Activated T-cell treated with anti-CD3 and anti-CD28 coated beads, Interleukin-2, amount 50 U/mL, for 1 hour (primary cell): Measurements from ENCODE around the gene POC1A.
"Not testable (repeated sequence)": the region's sequence is repeated elsewhere in the genome, so short reads cannot be mapped to it uniquely, and the experiment has no call there.

Experiments
- DNase-seq: peaks from one replicate; pipeline ENCODE4 v3.0.0-alpha.2; 2020

The POC1A gene

DNA sequence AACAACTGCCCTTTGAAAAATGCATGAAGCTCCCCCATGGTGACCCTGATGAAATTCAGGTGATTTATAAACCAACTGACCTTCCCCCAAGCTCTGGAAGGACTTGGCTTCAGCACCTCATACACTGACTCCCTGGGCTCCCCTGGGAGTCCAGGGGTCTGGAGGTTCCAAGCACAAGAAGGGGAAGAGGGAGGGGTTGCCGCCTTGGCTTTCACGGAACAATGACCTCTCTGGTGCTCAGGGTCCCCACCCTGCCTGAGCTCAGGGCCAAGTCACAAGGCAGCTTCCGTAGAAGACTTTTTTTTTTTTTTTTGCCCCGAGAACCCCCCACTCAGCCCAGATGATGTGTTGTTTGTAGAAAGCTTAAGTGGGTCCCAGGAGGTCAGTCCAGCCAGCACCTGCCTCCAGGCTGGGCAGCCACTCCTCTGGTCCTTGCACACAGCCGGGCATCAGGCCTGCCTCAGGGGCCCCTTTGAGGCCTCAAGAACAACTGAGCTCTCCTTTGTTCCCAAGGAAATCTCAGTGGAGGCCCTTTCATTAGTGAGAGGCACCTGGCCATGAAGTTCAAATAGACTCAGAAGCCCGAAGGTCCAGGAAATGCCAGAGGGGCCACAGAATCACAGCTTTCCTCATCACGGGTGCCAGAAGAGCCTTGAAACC lies 29.7 kb upstream of the POC1A start:
- DNase-seq: no peak

DNA sequence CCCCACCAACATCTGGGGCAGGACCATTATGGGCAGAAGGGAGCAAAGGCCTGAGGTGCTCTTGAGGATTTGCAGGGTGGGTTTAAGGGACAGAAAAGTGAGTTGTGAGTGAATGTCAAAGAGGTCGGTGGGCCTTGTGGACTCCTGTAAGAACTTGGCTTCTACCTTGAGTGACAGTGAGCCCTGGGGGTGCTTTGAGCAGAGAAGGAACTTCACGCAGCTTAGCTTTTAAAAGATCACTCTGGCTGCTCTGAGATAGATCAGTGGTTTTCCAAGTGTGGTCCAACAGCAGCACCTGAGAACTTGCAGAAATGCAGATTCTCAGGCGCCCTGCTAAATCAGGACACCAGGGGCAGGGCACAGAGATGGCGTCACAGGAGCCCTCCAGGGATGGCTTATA lies 28.5 kb upstream of the POC1A start:
- no peak for DNase-seq

DNA sequence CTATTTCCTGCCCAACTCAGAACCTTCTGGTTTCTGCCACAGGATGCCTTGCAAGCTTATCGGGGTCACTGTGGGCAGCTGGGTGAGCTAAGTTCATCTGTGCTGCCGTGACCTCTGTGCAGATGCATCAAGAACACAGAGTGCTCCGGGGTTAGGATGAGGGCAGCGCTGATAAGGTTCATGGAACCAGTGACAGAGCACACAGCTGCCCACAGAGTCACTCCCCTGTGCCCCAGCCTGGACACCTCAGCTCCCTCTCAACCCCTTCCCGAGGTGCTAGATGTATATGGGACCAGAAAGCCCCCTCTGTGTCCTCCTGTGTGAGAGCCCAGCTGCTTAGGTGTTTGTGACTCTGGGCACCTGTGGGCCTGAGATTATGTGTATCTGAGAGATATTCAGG lies 28.0 kb upstream of the POC1A start:
- no peak for DNase-seq

DNA sequence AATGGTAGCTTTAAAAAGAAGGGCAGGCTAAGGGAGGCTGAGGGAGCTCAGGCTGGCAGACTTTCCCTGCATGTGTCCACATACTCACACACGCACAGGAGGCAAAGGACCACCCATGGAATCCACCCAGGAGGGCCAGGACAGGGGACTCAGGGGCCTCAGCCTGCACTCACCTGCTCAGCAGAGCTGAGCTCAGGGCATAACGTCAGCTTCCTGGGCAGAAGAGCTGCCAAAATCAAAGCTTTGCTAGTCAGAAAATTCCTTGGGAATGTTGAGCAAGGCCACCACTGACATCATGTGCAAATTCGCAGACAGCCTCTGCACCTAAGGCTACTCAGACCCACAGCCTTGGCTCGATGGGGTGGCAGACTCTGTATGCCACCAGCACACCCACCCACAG lies 27.3 kb upstream of the POC1A start:
- DNase-seq: no peak

DNA sequence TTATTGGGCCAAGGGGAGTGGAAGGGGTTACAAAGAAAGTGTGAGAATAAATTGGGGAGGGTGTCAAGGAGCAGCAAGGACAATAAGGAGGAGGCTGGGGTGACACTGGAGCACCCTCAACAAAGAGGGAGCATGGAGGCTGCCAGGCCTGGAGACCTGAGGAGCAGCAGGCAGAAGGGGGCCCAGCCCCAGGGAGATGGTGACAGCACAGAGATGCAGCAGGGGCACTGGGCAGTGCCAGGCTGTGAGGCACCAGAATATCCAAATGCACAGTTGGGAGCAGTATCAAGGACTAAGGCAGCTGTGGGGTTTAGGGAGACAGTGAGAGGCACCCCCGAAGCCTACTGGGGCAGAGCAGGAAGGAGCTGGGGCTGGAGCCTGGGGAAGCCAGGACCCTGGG lies 24.3 kb upstream of the POC1A start:
- DNase-seq: no peak

DNA sequence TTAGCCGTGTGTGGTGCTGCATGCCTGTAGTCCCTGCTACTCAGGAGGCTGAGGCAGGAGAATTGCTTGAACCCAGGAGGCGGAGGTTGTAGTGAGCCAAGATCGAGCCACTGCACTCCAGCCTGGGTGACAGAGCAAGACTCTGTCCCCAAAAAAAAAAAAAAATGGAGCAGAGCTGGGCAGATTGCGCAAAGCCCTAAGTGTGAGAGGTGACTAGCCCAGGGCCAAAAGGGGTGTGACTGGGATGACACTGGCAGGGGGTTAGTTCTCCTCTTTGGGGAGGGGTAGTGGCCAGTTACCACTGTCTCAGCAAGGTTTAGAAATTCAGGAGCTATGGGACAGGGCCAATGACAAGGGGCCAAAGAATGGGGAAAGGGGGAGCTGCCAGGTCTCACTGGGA lies 23.9 kb upstream of the POC1A start:
- not testable (repeated sequence) for DNase-seq

DNA sequence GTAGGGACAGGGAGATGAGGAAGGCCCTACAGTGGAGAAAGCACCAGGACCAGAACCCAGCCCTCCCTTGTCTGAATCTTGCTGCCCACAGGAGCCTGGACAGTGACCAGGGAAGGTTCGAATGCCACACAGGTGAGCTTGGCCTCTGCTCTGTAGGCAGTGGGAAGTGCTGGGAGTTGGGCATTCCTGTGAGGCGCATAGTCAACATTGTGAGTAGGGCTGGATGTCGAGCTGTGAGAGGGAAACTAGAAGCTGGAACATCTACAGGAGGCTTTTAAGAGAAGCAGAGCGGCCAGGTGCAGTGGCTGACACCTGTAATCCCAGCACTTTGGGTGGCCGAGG lies 23.4 kb upstream of the POC1A start:
- DNase-seq: no peak

DNA sequence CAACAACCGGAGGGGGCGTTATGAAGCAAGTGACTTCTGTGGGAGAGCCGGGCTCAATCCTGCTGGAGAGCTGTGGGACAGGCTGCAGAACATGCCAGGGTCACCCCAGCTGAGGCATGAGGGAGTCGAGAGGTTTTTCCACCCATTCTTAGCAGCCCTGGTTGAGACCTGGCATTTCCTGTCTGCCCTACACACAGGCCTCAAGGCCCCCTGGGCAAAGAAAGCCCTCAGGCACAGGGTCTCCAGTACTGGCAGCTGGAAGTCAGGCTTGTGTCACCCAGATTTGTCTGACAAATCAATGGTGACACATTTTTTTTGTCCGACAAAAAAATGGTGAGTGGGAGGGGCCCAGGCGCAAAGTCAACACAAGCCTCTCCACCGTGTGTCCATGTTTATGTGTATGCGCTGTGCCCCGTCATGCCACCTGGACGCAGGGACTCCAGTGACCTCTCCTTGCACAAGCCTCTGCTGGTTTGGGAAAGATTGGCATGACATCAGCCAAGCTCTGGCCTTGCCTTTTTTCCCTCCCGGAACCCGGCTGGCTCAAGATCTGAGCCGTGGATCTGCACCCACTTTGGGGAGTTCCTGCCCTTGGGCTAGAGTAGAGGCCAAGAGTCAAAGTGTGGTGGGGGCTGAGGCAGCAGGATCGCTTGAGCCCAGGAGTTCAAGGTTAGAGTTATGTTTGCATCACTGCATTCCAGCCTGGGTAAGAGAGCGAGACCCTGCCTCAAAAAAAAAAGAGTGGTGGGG lies 22.9 kb upstream of the POC1A start:
- no peak for DNase-seq

DNA sequence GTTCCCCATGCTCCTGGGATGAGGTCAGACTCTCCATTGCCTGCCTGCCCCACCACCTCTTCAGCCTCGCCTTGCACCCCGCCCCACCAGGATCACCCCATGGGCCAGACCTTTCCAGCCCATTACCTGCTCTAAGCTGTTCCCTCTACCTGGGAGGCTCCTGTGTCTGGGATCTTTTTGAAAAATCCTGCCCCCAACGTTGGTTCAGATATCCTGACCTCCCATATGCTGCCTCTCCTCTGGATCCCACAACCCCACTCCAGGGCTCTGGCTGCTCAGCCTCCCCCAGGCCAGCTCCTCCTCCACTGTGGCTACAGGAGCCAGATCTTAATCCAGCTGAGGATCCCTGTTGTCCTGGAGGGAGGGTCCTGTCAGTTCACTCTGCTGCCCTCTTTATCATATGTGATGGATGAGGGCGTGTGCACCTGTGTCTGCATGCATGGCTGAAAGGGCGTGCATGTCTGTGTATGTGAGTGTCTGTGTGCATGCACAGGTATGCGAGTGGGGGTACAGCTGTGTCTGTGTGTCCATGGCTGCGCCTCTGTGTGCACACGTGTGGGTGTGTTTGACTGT lies 22.0 kb upstream of the POC1A start:
- no peak for DNase-seq

DNA sequence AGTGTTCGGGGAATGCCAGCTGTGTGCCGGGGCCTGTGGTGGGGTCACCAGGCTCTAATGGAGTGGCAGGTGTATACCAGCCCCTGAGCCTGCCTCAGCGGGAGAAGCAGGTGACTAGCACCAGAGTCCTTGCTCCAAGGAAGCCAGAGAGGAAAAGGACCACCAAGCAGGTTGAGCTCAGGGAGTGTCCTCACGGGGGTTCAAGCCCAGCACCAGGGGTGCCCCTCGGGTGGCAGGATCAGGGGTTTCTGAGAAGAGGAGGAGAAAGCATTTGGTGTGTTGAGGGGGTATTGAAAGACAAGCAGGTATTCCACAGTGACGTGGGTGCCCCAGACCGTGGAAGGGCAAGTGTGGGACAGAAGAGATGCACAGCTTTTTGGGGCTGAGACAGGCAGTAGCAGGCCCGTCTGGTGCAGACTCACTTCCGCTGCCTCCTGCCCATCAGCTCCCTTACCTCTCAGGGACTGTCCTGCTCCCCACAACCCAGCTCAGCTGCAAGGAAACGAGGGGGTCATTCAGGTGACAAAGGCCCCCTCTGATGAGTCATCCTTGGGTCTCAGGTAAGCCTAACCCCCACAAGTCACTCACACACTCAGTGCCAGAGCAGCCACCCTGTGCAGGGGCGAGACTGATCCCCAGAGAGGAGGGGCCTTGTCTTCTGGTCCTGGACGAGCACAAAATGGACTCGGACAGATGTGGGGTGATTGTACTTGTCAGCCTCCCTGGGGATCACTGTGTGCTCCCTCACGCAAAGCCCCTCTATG lies 21.4 kb upstream of the POC1A start:
- DNase-seq: no peak

DNA sequence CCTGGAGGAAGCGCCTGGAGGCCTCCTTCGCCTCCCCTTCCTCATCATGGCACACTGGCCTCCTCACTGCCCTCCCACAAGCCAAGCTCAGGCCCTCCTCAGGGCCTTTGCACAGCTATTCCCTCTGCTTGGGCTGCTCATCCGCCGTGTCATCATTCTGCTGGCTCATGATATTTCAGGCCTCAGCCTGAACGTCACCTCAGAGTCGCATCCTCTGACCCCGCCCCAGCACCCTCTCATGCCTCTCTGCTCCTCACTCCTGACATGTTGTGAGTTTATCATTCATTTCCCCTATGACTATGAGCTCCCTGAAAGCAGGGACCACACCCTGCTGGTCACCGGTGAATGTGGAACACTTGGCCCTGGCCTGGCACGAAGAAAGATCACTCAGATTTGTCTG lies 20.7 kb upstream of the POC1A start:
- no peak for DNase-seq

DNA sequence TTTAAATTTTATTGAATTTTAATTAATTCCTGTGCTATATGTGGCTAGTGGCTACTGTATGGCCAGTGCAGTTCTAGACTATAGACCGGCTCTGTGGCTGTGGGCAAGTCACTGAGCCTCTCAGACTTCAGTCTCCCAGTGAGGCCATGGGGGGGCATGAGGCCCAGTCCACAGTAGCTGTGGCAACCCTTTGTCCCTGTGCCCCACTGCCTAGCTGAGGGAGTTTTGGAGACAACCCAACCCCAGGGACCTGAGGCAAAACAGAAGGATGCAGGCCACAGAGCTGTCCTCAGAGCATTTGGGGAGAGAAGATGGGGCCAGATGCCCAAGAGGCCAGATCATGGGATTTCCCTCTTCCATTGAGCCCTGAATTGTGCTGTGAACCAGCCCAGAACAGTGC lies 18.9 kb upstream of the POC1A start:
- DNase-seq: no peak

DNA sequence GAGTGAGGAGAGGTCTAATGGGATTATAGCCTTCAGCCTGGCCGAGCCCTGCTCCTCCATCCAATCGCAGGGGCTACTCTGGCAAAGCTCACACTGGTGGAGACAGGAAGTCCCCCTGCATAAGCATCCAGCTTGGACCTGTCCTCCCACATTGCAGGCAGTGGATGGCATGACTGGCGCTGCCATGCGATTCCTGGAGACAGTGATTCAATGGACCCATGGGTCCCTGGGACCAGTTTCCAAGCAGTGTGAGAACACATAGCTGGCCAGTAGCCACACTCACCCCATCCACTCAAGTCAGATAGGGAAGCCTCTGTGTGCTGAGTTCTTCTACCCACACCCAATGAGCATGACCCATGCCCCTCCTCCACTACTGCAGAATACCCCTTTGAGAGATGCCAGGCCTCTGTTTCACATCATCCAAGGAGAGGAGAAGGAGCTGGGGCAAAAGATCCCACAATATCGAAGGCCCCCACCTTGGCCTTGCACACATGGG lies 18.1 kb upstream of the POC1A start:
- DNase-seq: no peak

DNA sequence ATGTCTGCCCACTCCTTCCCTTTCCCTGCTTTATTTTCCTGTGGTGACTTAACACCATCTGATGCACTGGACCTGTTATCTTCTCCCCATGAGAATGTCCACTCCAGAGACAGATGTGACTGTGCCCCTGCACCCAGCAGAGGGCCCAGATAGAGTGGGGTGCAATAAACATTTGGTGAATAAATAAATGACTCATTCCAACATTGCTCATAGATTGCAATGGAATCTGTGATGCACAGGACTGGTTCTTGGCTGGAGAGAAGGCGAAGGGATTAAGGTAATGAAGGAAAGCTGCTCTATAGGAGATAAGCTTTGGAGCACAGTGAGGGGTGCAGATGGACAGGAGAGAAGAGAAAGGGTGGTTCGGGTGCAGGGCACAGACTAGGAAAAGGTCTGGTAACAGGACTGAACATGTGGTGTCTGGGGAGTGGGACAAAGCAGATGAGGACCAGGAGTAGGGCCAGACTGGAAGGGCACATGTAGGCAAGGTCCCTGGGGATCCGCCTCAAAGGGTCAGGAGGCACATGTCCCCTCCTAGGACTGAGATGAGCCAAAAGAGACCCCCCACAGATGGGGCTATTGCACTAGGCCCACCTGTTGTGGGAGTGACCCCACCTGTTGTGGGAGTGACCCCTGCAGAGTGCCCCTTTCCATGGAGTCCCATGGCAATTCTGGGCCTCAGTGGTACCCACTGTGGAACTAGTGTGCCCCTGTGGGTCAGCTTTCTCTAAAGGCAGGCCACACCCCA lies 17.5 kb upstream of the POC1A start:
- no peak for DNase-seq

DNA sequence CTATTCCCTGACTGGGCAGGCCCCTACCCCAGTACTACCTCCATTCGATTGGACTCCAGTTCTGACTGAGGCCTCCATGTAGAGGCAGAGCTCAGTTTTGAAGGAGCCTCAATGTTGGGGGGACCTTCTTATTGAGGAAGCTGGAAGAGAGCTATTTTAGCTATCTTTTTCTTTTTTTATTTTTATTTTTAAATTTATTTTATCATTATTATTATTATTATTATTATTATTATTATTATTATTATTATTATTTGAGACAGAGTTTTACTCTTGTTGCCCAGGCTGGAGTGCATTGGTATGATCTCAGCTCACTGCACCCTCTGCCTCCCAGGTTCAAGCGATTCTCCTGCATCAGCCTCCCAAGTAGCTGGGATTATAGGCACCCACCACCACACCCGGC lies 16.0 kb upstream of the POC1A start:
- not testable (repeated sequence) for DNase-seq

DNA sequence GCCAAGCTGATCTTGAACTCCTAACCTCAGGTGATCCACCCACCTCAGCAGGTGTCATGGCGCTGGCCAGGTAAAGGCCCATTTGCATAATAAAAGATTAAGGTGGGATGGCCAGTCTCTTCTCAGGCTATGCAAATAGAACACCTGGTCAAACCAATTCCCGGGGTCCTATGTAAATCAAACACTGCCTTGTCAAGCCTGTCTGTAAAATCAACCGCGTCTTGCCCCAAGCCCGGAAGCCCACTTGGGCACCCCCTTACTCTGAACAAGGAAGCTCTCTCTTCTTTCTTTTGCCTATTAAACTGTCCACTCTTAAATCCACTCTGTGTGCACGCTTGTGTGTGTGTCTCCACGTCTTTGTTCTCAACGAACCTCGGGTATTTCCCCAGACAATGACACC lies 13.0 kb upstream of the POC1A start:
- no peak for DNase-seq

DNA sequence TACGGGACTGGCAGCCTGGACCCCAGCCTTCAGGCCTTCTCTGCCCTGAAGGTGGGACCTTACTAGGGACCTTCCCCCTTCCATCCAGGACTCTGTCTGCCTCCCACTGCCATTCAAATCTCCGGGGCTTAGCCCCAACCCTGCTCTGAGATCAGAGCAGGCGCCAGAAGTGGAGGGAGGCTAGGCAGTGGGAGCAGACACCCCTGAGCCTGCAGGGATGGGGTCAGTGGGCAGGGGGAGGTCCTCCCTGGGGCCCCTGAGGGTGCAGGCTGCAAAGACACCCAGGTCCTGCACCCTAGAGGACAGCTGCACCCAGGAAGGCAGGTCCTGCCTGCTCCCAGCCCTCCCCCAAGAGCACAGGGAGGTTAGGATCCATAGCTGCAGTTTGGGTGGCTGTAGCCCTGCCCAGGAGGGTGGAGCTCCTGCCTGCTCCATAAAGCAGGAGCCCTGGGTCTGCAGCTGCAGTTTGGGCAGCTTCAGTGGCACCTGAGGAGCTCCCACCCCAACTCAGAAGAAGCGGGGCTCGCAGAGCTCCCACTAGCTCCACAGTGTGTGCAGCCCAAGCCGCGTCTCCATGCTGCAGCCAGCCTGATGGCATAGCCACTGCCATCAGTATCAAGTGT lies 8.1 kb upstream of the POC1A start:
- DNase-seq: no peak

DNA sequence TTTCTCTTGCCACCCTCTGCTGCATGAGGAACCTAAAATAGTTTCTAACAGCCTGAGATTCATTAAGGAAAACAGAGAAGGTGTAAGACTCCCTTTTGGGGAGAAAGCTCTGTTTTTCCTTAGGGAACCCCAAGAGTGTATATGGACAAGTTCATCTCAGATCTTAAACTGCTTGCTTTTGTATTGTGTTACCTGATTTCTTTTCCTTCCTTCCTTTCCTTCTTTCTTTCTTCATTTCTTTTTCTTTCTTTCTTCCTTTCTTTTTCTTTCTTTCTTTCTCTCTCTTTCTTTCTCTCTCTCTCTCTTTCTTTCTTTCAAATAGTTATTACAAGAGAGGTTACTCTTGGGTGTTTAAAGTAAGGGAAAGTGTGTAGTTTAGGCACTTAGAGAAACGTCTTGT lies 5.3 kb upstream of the POC1A start:
- DNase-seq: no peak

DNA sequence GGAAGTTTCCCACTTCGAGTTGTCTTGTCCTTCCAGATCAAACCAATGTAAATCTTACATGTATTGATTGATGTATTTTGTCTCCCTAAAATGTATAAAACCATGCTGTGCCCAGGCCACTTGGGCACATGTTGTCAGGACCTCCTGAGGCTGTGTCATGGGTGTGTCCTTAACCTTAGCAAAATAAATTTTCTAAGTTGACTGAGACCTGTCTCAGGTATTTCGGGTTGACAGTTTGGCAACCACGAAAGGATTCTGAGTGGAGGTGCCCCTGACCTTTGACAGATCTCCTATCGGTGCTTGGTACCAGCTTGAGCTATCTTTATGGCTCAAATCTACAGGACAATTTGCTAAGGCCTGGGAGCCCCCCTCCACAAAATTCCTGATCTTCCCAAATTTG lies 1.7 kb upstream of the POC1A start:
- DNase-seq: no peak

DNA sequence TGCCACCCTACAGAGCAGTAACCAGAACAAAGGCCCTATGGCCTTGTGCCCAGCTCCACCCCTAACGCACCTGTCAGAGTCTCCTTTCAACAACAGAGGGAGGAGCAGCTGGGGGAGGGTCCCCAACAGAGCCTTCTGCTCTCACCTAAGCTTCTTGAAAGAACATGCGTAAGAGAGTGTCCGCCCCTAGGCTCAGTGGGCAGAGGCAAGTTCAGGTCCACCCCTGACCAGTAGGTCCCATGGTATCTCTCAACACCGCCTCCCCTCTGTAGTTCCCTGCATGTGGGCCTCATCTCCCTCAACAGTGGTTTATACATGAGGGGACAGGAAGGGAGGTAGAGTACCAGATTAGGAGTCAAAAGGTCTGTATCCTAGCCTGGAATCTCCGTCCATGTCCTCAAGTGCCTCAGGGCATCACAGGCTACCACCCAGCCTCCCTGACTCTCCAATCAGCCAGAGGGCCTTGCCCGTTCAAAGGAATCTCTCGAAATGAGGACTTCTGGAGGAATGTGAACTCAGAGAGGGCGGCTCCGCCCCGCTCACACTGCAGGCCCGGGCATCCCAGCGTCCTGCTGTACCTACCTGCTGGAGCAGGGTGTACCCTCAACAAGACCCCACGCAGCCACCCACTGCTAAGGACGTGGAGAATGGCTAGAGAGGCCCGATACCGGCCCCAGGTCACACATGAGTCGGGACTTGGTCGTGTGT lies 680 bp downstream of the POC1A start:
- DNase-seq: no peak

DNA sequence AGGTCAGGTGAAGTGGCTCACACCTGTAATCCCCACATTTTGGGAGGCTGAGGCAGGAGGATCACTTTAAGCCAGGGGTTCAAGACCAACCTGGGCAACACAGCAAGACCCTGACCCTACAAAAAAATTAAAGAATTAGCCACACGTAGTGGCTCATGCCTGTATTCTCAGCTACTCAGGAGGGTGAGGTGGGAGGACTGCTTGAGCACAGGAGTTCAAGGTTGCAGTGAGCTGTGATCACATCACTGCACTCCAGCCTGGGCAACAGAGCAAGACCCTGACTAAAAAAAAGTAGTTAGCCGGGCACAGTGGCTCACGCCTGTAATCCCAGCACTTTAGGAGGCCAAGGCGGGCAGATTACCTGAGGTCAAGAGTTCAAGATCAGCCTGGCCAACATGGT lies 2.2 kb downstream of the POC1A start:
- DNase-seq: not testable (repeated sequence)

DNA sequence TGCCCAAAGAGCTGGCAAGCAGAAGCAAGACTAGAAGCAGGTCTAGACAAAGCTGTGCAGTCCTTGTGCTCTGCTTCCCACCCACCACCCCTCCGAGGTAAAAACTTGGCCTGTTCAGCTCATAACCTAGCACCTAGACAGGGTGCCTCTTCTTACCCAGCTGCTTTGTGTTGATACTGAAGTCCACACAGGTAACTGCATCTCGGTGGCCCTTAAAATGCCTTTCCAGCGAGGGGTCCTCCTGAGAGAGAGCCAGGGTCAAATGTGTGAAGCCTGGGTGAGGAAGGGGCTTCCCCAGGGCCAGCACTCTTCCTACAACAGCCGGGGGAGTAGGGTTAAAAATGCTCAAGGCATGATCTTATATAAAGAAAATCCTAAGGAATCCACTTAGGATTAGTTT lies 3.4 kb downstream of the POC1A start:
- DNase-seq: no peak
